Chondrocyte (in vitro differentiated cells): ENCODE results near the gene ZDHHC21. TPM values are rescaled to one million over a fixed set of nuclear protein-coding genes. Genes with fewer than 3 reads are reported as not detected.

ENCODE experiments used
- DNase-seq: peaks from one replicate; pipeline ENCODE4 v3.0.0; 2021; ENCODE audit warnings: mixed read lengths, low spot score
- H3K27ac Mint-ChIP-seq: one replicate; pipeline ENCODE4 v1.8.0; 2021; ENCODE audit warnings: mild to moderate bottlenecking, moderate library complexity, mixed read lengths; ENCODE audit not compliant: unreplicated experiment
- H3K27me3 Mint-ChIP-seq: 2 replicates; pipeline ENCODE4 v1.8.0; 2021; ENCODE audit warnings: low read depth, mixed read lengths
- H3K36me3 Mint-ChIP-seq: 2 replicates; pipeline ENCODE4 v1.8.0; 2021; ENCODE audit warnings: low read depth, mixed read lengths
- H3K4me1 Mint-ChIP-seq: 2 replicates; pipeline ENCODE4 v1.8.0; 2021; ENCODE audit warnings: low read depth, mild to moderate bottlenecking, mixed read lengths
- H3K4me3 Mint-ChIP-seq: one replicate; pipeline ENCODE4 v1.8.0; 2021; ENCODE audit warnings: mild to moderate bottlenecking, moderate library complexity, mixed read lengths; ENCODE audit not compliant: unreplicated experiment
- H3K9me3 Mint-ChIP-seq: 2 replicates; pipeline ENCODE4 v1.8.0; 2021; ENCODE audit warnings: low read depth, mixed read lengths
- CTCF ChIP-seq: fragments of 200-600 bp; sonication (generic); IDR thresholded peaks from 2 replicates; pipeline ENCODE4 v1.5.0; 2021; ENCODE audit warnings: antibody characterized with exemption, mild to moderate bottlenecking, moderate library complexity
- total RNA-seq: library from RNA; stranded (reverse); gene quantifications from 3 replicates; pipeline ENCODE4 v1.2.1, GENCODE V29; 2021

ZDHHC21 gene
- total RNA-seq, 1 donor from 2014 or later = 11.4 TPM

- Mint-ChIP-seq H3K27me3 (no peaks in the 10 kb centered on the region), H3K4me1 (no peaks in the 10 kb centered on the region), H3K9me3 (peaks cover 3% of the 10 kb centered on the region), H3K36me3 (peaks cover 15% of the 10 kb centered on the region), H3K27ac (no peak overlapping the region), H3K4me3 (no peak overlapping the region)
- no peak for TF ChIP-seq CTCF
- no peak for DNase-seq
Observed at GRCh38 chr9:14678776-14679175, 14.5 kb downstream of the ZDHHC21 start.

DNA sequence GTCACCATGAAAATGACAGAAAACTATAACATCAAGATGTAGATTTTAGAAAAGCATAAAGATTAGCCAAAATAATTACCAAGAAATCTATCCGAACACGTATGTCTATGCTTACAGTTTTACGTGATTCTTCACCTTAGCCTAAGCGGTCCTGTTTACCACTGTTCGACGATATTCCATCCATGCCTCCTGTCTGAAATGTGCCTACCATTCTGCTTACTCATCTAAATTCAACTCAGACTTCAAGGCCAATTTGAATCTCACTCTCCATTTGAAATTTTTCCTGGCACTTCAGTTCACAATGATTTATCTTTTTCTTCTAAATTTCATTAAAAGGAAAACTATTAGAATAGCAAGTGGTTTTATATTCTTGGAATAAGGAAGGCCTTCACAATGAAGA is 15.4 kb downstream of the ZDHHC21 start:
- no peak overlapping the region for H3K27ac Mint-ChIP-seq
- no peak for DNase-seq
- peaks cover 14% of the 10 kb centered on the region for H3K36me3 Mint-ChIP-seq
- H3K27me3 Mint-ChIP-seq = no peaks in the 10 kb centered on the region
- H3K4me3 Mint-ChIP-seq = no peak overlapping the region
- no peaks in the 10 kb centered on the region for H3K4me1 Mint-ChIP-seq
- TF ChIP-seq CTCF = no peak
- H3K9me3 Mint-ChIP-seq = peaks cover 3% of the 10 kb centered on the region

DNA sequence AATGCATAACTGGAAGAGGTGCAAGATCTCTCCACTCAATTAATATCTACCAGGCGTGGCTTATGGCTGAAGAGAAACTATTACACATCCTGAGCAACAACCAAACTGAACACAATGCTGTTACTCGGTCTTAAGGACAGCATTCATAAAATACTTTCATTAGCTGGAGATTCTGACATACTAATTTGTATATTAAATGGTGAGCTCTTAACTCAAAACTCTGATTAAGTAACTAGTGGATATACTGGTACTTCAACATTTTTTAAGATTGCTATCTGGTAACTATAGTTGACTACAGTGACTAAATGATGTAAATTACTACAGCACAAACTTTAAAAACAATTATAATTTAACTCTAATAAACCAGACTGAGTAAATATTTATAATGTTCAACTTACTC is 15.8 kb downstream of the ZDHHC21 start:
- no peak overlapping the region for H3K27ac Mint-ChIP-seq
- no peaks in the 10 kb centered on the region for H3K27me3 Mint-ChIP-seq
- no peak overlapping the region for H3K4me3 Mint-ChIP-seq
- H3K36me3 Mint-ChIP-seq = peaks cover 12% of the 10 kb centered on the region
- DNase-seq = no peak
- no peaks in the 10 kb centered on the region for H3K9me3 Mint-ChIP-seq
- no peaks in the 10 kb centered on the region for H3K4me1 Mint-ChIP-seq
- no peak for TF ChIP-seq CTCF

DNA sequence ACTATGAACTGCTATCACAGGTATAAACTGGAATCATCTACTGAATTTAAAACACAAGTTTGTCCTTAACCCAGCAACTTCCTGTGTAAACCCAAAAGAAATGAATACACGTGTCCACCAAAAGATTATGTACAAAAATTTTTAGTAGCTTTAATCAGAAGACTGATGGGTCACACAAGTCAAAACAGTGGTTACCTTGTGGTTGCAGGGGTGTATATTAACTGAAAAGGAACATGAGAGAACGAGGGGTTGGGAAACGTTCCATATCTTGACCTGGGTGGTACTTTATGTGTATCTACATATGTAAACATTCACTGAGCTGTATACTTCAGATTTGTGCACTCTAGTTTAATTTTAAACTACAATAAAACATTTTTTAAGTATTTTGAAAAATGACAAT is 18.6 kb downstream of the ZDHHC21 start:
- Mint-ChIP-seq H3K9me3 (no peaks in the 10 kb centered on the region), H3K27me3 (no peaks in the 10 kb centered on the region), H3K4me1 (no peaks in the 10 kb centered on the region), H3K36me3 (peaks cover 5% of the 10 kb centered on the region), H3K27ac (no peak overlapping the region), H3K4me3 (no peak overlapping the region)
- no peak for TF ChIP-seq CTCF
- no peak for DNase-seq

DNA sequence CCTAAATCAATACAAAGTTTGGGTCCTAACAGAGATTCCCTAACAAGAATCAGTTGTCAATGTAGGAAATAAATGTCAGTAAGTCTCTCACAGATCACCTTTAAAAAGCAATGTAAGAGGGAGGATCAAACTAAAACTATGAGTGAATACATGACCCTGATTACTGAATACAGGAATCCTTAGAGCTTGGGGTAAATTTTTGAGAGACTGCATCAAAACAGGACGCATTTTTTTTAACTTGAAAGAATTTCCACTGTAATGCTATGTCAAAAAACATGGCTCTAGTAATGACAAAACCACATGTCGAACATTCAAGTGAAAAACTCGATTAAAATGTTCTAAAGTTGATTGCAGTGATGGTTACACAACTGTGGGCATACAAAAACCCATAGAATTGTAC is 21.9 kb downstream of the ZDHHC21 start:
- no peaks in the 10 kb centered on the region for H3K27me3 Mint-ChIP-seq
- no peak overlapping the region for H3K4me3 Mint-ChIP-seq
- TF ChIP-seq CTCF = no peak
- no peak overlapping the region for H3K27ac Mint-ChIP-seq
- DNase-seq = no peak
- peaks cover 3% of the 10 kb centered on the region for H3K36me3 Mint-ChIP-seq
- H3K4me1 Mint-ChIP-seq = no peaks in the 10 kb centered on the region
- H3K9me3 Mint-ChIP-seq = no peaks in the 10 kb centered on the region
